GM21825 (cell line): ENCODE measurements around the gene MUSTN1.

ENCODE experiments used
- ATAC-seq: cut with Tn5 transposase; IDR thresholded peaks from one replicate; pipeline ENCODE4 v1.9.1; 2021; ENCODE audit warnings: mild to moderate bottlenecking, moderate library complexity; ENCODE audit not compliant: unreplicated experiment

MUSTN1 gene

GRCh38 chr3:52836471-52836845 is 1.6 kb upstream of the MUSTN1 start:
- no peak for ATAC-seq

DNA sequence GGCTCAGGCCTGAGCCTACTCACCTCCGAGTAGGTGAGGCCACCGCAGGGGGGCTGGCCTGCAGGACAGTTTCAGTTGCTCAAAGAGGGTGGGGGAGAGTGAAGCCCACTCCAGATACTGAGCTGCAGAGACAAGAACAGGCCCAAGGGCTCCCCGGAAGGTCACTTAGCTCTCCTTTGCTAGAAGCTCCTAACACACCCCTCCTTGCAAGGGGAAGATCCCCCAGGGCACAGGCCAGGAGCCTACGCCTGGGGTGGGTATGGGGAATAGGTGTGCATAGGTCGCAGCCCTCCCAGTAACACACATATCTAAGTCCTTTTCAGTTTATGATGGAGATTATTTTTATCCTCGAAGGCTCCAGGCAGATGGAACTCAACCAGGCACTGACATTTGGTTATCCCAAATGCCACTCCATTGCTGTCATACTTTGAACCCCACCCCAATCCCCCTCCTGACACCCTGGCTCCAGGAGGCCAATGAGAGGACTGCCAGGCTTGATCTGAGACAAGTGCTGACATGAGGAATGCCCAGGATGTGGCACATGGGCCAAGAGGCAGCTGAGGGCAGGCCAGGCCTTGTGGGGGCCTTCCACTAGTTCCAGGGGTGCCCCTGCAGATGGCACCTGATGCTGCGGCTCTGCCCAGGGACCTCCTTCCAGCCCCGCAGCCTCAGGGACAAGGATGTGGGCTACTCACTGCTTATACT is 1.1 kb upstream of the MUSTN1 start:
- ATAC-seq: no peak

GRCh38 chr3:52833202-52833601 is 1.6 kb downstream of the MUSTN1 start:
- no peak for ATAC-seq

DNA sequence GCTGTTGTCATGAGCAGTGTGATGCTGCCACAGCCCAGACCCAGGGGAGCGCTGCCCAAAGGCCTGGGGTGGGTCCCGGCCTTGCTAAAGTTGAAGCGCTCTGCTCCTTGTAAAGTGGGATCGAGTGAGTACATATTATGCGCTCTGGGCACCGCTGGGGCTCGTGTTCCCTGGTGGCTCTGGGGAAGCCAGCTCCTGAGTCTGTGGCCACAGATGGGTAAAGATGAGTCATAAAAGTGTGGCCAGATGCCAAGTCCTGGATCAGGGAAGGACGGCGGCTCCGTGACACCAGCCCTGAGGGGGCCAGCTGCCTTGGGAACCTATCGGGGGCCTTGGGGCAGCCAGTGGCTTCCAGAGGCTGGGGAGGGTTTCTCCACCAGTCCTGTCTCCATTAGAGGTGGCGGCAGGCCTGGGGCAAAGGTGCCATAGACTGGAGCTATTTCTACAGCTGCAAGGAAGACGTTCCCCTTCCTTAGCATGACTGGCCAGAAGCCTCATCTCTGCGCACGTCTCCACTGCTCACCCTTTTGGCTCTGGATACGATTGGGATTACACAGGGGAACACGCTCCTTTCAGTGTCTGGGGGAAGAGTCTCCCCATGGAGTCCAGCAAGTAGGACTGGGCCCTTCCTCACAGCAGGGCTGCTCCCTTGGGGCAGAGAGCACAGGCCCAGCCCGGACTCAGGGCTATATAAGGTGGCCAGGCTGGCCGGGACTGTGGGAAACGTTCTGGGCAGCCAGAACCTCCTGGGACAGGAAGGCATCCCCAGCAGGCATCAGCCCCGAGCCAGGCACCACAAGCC is 3.1 kb downstream of the MUSTN1 start:
- ATAC-seq: no peak

DNA sequence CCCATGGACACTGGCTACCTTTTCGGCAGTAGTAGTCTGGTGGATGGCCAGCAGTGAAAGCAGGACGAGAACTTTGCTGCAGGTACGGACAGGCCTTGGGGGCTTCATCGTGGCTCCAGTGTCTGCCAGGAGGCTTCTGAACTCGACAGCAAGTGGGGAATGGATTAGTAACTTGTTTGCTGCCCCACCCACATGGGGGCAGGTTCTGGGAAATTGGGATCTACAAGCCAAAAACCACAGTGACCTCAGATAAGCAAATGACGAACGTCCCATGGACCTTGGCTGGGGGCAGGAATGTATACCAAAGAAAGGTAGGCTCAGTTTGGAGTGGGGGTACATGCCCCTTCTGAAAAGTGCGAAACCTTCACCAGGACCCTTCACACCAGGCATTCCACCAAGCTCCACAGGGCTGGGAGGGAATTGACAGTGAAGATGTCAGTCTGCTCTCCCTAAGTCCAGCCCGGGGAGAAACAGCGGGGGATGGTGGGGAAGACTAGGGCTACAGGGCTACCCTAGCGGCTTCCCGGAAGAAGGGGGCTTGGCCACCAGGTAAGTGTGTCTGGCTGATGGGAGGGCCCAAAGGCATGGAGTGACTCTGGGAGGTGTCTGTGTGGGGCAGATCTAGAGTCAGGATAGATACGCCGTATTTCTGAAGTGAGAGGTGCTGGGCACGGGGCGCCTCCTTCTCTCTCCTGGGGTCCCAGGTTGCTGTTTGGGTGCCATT is 4.1 kb downstream of the MUSTN1 start, which contains the start of gene ITIH4:
Gene ITIH4 (minus strand): TSS at position 138 of the 724 bp plus-strand sequence. CDS start 30 bp downstream, at position 108.
- no peak for ATAC-seq

DNA sequence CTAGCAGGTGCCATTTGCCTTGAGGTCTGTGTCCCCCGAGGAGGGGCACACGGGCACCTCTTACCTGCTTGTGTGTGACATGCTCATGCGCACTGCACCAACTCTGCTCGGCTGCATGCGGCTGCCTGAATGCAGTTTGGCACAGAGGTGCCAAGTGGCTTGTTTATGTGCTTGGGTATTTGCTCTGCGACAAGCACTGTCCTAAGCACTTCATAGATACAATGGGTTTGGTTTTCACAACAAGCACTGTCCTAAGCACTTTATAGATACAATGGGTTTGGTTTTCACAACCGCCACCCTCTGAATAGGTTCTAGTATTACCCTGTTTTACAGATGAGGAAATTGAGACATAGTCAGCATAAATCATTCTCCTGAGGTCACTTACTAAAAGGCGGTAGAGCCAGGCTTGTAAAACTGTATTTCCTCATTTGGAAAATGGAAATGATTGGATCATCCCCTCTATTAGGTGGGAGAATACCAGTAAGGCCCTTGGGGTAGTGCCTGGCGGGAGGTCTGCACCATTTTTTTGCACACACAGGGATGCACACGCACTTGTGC is 4.8 kb downstream of the MUSTN1 start:
- no peak for ATAC-seq

GRCh38 chr3:52829482-52829881 is 5.3 kb downstream of the MUSTN1 start:
- no peak for ATAC-seq

DNA sequence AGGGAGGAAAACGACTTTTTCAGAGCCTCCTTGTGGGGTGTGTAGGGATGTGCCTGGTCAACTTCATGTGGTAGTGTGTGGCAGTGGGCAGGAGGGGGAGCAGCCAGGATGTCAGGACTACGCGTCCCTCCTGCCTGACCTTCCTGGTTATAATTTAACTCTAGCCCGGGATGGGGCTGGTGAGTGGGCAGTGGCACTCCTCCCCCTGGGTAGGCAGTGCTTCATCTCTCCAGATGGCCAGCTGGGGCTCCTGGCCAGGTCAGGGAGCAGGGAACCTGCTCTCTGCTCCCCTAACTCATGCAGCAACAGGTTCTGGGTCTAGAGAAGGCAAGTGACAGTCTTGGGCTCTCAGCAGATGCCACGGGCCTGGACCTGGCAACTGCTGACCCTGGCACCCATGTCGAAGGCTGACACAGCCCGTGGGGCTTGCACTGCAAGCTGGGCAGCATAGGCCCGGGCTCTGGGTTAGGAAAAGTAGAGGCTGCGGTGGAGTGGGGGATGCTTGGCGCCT is 6.9 kb downstream of the MUSTN1 start:
- ATAC-seq: no peak

DNA sequence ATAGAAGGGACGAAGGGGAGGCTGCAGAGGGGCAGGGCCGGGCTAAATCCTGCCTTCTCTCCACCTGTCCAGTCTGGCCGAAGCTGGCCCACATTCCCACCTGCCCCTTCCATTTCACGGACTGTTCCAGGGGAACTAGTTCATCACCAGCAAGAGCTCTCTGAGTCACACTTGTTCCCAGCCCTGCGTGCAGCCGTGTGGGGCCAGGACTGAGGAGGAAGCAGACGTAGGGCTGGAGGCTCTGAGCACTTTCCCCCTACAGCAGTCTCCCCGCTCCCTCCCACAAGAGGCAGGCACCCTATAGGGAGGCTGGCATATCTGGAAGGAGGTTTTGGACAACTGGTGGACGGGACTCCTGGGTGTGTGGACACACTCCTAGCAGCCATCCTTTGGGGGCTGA is 7.4 kb downstream of the MUSTN1 start:
- no peak for ATAC-seq

GRCh38 chr3:52824037-52824436 is 10.8 kb downstream of the MUSTN1 start:
- ATAC-seq: no peak

DNA sequence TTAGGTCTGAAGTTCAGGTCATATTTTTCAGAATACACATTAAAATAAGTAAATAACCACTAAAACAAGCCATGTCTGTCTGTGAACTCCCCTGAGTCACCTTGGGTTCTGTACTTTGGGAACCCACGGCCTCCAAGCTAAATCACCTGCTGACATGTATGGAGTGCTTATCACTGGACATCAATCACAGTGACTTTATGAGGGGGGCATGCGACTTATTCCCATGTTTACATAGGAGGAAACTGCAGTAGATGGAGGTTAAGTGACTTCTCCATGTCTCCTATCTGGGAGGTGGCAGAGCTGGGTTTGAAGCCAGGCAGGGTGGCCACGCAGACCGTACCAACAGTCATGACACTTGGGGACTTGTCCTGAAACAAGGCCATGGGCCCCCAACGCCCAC is 12.5 kb downstream of the MUSTN1 start:
- ATAC-seq: no peak

GRCh38 chr3:52820736-52821135 is 14.1 kb downstream of the MUSTN1 start:
- ATAC-seq: no peak

GRCh38 chr3:52819936-52820335 is 14.9 kb downstream of the MUSTN1 start:
- no peak for ATAC-seq

GRCh38 chr3:52817860-52818259 is 17.0 kb downstream of the MUSTN1 start:
- no peak for ATAC-seq

GRCh38 chr3:52817221-52817620 is 17.6 kb downstream of the MUSTN1 start:
- no peak for ATAC-seq

GRCh38 chr3:52816654-52817053 is 18.2 kb downstream of the MUSTN1 start:
- ATAC-seq: no peak

- no peak for ATAC-seq
Measured at GRCh38 chr3:52816199-52816598, 18.6 kb downstream of the MUSTN1 start.

GRCh38 chr3:52813810-52814209 is 21.0 kb downstream of the MUSTN1 start:
- ATAC-seq: no peak

GRCh38 chr3:52811452-52812011 is 23.3 kb downstream of the MUSTN1 start:
- no peak for ATAC-seq

DNA sequence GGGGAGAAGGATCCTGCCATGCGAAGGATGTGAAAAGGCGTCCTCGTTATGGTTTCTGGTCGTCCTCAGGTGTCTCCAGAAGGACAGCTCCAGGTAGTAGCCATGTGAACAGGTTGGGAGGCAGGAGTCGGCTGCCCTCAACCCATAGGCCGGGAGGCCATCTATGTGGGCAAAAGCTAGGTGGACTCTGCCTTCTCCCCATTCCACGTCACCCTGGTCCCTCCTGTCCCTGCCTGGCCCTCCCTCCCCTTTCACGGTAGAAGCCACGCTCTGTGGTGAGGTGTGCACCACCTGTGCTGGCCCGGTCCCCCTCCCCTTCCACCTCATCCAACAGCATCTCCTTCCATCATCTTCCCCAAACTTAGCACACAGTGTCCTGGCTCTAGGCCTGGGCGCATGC is 23.9 kb downstream of the MUSTN1 start:
- ATAC-seq: no peak
